B cell (primary cell): ENCODE results near the gene DEDD2.

ENCODE experiments used
- CTCF ChIP-seq: fragments of 200-600 bp; IDR thresholded peaks from one replicate; pipeline ENCODE4 v1.8.0; 2022; ENCODE audit warnings: antibody characterized with exemption, mild to moderate bottlenecking
- EZH2 ChIP-seq: IDR thresholded peaks from 2 replicates; pipeline ENCODE4 v1.6.1; 2012; ENCODE audit warnings: borderline replicate concordance, low read depth, mild to moderate bottlenecking, moderate library complexity, low read length; ENCODE audit not compliant: insufficient read depth, poor library complexity, severe bottlenecking

GRCh38 chr19:42175952-42176648 lies 41.4 kb downstream of the DEDD2 start:
- no peak for TF ChIP-seq CTCF
- no peak for TF ChIP-seq EZH2
